ENCODE results near the gene ULK4.
"Not testable (repeated sequence)": the region's sequence is repeated elsewhere in the genome, so short reads cannot be mapped to it uniquely, and the experiment has no call there.

The ULK4 gene

GRCh38 chr3:41960826-41961750, 815 bp downstream of the ULK4 start:
- DNase-seq (ENCODE audit: low read depth) = peak; percentile 90

GRCh38 chr3:41956574-41956973, 5.3 kb downstream of the ULK4 start:
- no peak for DNase-seq (ENCODE audit: low read depth)

GRCh38 chr3:41955192-41955591, 6.7 kb downstream of the ULK4 start:
- no peak for DNase-seq (ENCODE audit: low read depth)

- DNase-seq (ENCODE audit: low read depth) = no peak
These were observed 18.5 kb downstream of the ULK4 start for GRCh38 chr3:41943311-41943843.

GRCh38 chr3:41940393-41940792, 21.5 kb downstream of the ULK4 start:
- no peak for DNase-seq (ENCODE audit: low read depth)

GRCh38 chr3:41936384-41936783, 25.5 kb downstream of the ULK4 start:
- DNase-seq (ENCODE audit: low read depth) = no peak

GRCh38 chr3:41933154-41933676, 28.7 kb downstream of the ULK4 start:
- DNase-seq (ENCODE audit: low read depth) = peak; percentile 91

GRCh38 chr3:41932464-41932863, 29.4 kb downstream of the ULK4 start:
- peak; percentile 4 for DNase-seq (ENCODE audit: low read depth)

- no peak for DNase-seq (ENCODE audit: low read depth)
These were observed 41.4 kb downstream of the ULK4 start for GRCh38 chr3:41920406-41920965.

- DNase-seq (ENCODE audit: low read depth) = no peak
These were observed 46.5 kb downstream of the ULK4 start for GRCh38 chr3:41915353-41915752.

- no peak for DNase-seq (ENCODE audit: low read depth)
These were observed 49.6 kb downstream of the ULK4 start for GRCh38 chr3:41912280-41912679.

- peak; percentile 79 for DNase-seq (ENCODE audit: low read depth)
These were observed 54.4 kb downstream of the ULK4 start for GRCh38 chr3:41907330-41908073.

GRCh38 chr3:41900265-41900664, 61.6 kb downstream of the ULK4 start:
- peak; percentile 54 for DNase-seq (ENCODE audit: low read depth)

- no peak for DNase-seq (ENCODE audit: low read depth)
These were observed 63.3 kb downstream of the ULK4 start for GRCh38 chr3:41898631-41899030.

- DNase-seq (ENCODE audit: low read depth) = peak; percentile 63
These were observed 67.9 kb downstream of the ULK4 start for GRCh38 chr3:41893977-41894376.

- no peak for DNase-seq (ENCODE audit: low read depth)
These were observed 73.4 kb downstream of the ULK4 start for GRCh38 chr3:41888368-41889076.

- DNase-seq (ENCODE audit: low read depth) = no peak
These were observed 78.9 kb downstream of the ULK4 start for GRCh38 chr3:41882956-41883355.

- peak; percentile 41 for DNase-seq (ENCODE audit: low read depth)
These were observed 80.6 kb downstream of the ULK4 start for GRCh38 chr3:41881233-41881821.

- no peak for DNase-seq (ENCODE audit: low read depth)
These were observed 81.5 kb downstream of the ULK4 start for GRCh38 chr3:41880387-41880786.

- not testable (repeated sequence) for DNase-seq (ENCODE audit: low read depth)
These were observed 84.2 kb downstream of the ULK4 start for GRCh38 chr3:41877741-41878140.

GRCh38 chr3:41874022-41874421, 87.9 kb downstream of the ULK4 start:
- DNase-seq (ENCODE audit: low read depth) = no peak
